Gastrocnemius medialis (tissue), 4 donors: Measurements from ENCODE around the gene UNC5A.

Source experiments
- POLR2A ChIP-seq, 2 donors: fragments of 450-650 bp; IDR thresholded peaks; one replicate each; pipeline ENCODE4 v1.6.1; 2017; ENCODE audit warnings: antibody characterized with exemption in 2 of 2, mild to moderate bottlenecking in 2 of 2, moderate library complexity in 2 of 2
- TF ChIP-seq, protein P1 (sequence below), 5 experiments: fragments of 450-650 bp in 3 of 5; fragments of 200-600 bp in 2 of 5; sonication (generic) in 2 of 5; IDR thresholded peaks in 4 of 5; conservative IDR thresholded peaks in 1 of 5; 1 replicate in 4 of 5; 2 replicates in 1 of 5; pipeline ENCODE4 v1.5.1; 2016 to 2019; ENCODE audit warnings: antibody characterized with exemption in 5 of 5, mild to moderate bottlenecking in 3 of 5, moderate library complexity in 3 of 5

DNA sequence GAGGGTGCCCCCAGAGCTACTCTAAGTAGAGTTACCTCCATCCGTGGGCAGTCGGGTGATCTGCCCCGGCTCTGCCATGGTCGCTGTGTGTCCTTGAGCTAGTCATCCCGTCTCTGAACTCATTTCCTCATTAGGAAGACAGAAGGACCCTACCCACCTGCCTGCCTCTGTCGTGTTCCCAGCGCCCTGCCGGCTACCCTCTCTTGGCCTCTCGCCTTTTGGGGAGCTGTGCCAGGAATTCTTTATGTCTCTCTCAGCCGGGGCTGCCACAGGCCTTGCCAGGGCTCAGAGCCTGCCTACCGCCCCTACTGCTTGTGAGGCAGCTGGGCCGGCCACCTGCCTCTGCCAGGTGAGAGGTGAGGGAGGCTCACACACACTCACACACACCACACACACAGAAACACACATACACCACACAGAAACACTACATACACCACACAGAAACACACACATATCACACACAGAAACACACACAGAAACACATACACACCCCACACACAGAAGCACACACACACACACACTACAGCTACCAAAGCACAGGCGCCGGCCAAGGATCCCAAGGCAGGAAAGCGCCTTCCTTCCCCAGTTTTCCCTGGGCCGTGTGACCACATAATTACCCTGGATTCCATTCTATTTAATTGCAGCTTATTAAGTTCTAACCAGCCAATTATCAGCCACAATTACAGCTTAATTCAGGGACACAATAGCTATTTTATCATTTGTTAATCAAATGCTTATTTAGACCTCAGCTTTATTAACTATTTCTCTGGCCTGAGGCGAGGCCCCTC lies 41.7 kb downstream of the UNC5A start:
- TF ChIP-seq, protein P1, sequence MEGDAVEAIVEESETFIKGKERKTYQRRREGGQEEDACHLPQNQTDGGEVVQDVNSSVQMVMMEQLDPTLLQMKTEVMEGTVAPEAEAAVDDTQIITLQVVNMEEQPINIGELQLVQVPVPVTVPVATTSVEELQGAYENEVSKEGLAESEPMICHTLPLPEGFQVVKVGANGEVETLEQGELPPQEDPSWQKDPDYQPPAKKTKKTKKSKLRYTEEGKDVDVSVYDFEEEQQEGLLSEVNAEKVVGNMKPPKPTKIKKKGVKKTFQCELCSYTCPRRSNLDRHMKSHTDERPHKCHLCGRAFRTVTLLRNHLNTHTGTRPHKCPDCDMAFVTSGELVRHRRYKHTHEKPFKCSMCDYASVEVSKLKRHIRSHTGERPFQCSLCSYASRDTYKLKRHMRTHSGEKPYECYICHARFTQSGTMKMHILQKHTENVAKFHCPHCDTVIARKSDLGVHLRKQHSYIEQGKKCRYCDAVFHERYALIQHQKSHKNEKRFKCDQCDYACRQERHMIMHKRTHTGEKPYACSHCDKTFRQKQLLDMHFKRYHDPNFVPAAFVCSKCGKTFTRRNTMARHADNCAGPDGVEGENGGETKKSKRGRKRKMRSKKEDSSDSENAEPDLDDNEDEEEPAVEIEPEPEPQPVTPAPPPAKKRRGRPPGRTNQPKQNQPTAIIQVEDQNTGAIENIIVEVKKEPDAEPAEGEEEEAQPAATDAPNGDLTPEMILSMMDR (IDR thresholded peaks at IDR 0.05 in 4 of 5, conservative IDR thresholded peaks at IDR 0.05 in 1 of 5) = no peak
- TF ChIP-seq POLR2A (IDR thresholded peaks at IDR 0.05) = no peak
